GM20431 (cell line): ENCODE data around the gene MELTF.
"Not testable (repeated sequence)": the region's sequence is repeated elsewhere in the genome, so short reads cannot be mapped to it uniquely, and the experiment has no call there.

Experiments used
- in situ Hi-C: fragments of 300-500 bp; cut with MseI, MboI; formaldehyde crosslinking; loops from one replicate; pipeline ENCODE4 v1.15.0; 2020; ENCODE audit warnings: low sequenced_read_pairs; ENCODE audit not compliant: unreplicated experiment

MELTF gene

GRCh38 chr3:197029511-197030167 is at the start of gene MELTF:
MELTF (minus strand) TSS chr3:197029817; CDS start chr3:197029702, 115 bp downstream.
- in situ Hi-C loops: no loop called here

DNA sequence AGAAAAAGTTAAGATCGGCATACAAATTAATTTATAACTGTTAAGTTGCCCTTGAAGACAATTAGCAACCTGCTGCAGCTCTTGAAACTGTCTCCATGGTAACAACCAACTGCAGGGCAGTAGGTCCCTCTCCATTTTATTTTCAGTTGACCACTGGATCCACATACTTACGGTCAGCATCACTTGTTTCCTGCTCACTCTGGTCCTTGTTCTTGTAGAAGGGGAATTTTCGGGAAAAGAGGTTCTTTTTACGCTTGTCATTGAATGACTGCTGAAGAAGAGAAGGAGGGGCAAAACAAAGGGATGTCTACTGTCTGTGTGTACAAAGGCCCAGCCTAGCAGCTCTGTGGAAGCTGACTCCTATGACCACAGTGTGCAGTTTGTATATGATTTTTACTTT is 46.8 kb upstream of the MELTF start:
- in situ Hi-C loops: no loop called here

GRCh38 chr3:197068077-197068476 is 38.5 kb upstream of the MELTF start:
- in situ Hi-C loops: no loop called here

GRCh38 chr3:197064771-197065170 is 35.2 kb upstream of the MELTF start:
- in situ Hi-C loops: no loop called here

- in situ Hi-C loops: no loop called here
These were observed 32.8 kb upstream of the MELTF start for GRCh38 chr3:197062446-197062845.

DNA sequence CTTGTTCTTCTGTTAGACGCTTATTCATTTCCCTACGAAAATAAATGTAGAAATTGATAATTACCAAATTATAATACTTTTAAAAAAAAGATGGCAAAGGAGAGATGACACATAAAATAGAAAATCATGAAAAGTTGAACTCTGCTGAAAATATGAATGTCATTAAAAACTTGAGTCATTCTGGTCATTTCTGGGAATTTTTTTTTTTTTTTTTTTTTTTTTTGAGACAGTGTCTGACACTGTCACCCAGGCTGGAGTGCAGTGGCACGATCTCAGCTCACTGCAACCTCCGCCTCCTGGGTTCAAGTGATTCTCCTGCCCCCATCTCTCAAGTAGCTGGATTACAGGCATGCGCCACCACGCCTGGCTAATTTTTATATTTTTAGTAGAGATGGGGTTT is 22.0 kb upstream of the MELTF start:
- in situ Hi-C loops: not testable (repeated sequence)

DNA sequence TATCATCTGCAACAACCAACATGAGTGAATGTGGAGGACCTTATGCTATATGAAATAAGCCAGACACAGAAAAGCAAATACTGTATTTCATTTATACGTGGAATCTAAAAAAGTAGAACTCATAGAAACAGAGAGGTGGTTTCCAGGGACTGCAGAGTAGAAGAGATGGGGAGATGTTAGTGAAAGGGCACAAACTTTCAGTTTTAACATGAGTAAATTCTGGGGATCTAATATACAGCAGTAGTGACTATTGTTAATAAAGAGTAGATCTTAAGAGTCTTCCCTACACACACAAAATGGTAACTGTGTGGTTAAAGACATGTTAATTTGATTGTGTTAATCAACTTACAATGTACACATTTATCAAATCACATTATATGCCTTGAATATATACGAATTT is 20.9 kb upstream of the MELTF start:
- in situ Hi-C loops: no loop called here

DNA sequence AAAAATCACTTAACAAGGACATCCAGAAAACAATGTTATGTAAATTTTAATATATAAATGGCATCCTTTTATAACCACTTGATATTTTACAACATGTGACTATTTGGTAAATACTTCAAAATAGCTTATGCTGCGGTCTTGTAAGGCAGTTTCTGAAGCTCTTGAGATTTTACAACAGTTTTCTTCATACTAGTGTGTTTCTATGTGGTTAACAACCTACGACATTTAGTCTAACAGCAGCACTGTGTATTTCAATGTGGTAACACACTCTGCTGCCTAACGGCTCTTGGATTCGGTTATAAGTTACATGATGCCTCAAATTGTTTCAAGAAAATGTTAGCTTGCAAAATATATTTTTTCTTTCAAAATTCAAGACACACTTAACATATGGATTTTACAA is 12.9 kb upstream of the MELTF start:
- in situ Hi-C loops: no loop called here

GRCh38 chr3:197041875-197042488 is 12.4 kb upstream of the MELTF start:
- in situ Hi-C loops: no loop called here

DNA sequence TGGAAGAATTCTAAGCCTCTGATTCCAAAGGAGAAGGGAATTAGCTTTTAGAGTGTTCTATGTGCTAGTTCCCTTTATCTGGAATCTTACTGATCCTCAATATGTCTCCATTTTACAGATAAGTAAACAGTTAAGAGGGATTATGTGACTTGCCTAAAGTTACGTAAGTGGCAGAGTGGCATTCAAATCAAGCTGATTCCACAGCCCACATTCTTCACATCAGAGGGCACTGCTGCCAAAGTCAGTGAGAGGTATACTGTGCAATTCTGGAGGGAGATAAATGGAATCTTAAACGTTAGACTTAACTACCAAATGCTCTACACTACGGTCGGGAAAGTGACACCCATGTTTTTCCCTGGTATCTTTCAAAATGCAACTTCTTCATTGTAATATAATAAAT is 11.0 kb upstream of the MELTF start:
- in situ Hi-C loops: no loop called here

DNA sequence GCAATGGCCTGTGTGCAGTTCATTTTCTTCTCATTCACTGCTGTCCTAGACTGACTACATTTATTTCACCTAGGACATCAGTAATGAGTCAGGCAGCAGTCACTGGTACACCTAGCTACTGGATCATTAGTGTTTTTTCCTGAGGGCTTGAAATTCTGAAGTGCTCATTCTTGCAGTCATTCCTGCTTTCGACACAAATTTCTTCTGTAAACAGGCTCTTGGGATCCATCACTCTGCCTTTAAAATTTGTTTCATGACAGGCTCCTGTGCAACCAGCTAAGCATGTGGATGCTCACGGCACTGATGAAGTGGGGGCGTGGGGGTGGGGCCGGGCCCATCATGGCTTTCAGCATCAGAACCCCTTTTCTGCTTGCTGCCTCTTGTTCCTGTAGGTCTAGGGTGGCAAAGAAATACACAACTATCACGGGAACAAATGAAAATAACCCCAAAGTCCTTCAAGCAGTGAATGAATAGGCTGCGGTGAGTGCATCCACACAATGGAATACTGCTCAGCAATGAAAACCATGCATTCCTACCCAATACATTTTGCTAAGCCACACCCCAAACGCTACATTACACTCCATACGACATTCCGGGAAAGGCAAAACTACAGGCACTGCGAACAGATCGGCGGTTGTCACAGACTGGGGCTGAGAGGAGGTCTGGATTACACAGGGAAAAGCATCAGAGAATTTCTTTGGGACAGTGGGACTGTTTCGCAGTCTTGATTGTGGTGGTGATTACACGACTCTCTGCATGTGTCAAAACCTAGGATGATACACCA is 9.3 kb upstream of the MELTF start:
- in situ Hi-C loops: no loop called here

- in situ Hi-C loops: no loop called here
These were observed 6.0 kb upstream of the MELTF start for GRCh38 chr3:197035577-197035976.

GRCh38 chr3:197034778-197035177 is 5.2 kb upstream of the MELTF start:
- in situ Hi-C loops: not testable (repeated sequence)

- in situ Hi-C loops: not testable (repeated sequence)
These were observed 4.1 kb upstream of the MELTF start for GRCh38 chr3:197033764-197034163.

DNA sequence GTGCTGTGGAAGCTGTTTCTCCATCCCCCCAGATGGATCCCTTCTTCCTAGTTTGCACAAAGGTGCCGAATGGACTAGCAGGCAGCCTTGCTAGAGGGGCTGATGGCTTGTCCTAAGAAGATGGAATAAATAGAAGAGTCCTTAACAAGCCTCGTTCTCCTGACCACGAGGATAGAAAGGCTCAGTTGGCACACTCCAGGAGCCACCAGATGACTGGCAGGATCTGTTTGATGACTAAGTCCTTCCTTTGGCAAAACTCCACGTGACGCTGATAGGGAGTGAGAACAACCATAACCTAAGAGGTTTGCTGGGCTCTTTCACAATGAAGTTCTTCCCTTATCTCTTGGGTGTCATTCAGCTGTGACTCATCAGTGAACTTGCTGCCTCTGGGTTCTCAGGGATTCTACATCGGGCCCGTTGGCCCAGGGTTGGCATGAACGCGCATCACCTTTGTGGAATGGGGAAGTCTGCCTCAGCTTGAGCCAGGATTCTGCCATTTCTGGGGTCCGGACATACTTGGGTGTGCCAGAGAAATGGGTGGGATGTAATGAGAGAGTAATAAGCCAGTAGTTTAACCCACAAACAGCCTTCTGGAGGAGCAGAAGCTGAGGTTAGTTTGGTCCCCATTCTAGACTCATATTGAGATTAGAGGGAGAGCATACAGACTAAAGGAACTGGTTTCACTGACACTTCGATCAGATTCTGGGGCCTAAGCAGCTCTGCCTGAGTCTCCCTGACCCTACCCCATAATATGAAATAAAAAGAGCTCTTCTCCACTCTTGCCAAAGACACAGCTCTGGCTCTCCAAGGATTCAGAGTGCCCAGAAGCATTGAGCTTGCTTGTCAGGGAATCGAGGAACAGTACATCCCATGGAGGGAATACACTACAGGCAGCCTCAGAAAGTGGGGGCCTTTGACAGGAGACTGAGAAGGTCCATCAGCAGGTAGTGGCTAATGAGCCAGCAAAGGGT is 2.0 kb upstream of the MELTF start:
- in situ Hi-C loops: no loop called here

DNA sequence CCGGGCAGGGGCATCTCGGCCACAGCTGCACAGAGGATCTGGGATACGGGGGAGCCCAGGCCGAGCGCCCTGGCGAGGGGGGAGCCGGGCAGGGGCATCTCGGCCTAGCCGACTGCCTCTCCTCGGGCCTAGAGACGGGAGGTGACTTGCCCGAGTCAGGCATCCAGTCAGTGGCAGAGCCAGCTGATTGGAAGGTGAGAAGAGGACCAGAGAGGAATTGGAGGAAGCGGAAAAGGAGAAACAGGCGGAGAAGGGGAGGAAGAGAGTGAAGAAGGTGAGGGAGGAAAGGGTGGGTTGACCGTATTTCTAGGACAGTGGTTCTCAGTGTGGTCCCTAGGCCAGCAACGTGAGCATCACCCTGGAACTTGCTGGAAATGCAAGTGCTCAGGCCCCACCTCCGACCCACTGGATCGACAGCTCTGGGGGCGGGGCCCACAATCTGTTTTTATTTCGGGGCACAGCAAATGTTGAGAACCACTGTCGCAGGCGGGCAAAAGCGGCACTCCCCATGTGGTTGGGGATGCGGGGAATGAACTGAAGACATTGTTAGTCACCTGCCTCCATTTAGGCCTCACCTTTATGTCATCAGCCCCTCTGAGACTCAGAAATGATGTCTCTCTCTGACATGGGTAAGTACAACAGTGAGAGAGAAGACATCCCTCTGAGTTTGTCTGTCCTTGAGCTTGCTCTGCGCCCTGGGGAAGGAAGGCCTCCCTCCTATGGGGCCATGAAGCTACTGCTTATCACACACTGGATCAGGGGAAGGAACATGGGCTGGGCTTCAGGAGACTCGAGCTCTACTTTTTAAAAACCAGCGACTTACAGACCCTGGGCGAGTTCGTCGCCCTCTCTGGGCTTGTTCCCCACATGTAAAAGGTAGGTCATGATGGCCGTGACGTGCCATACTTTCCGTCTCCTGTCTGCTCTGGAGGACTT is 1.0 kb upstream of the MELTF start:
- in situ Hi-C loops: no loop called here

- in situ Hi-C loops: no loop called here
These were observed 698 bp downstream of the MELTF start for GRCh38 chr3:197028728-197029510.
